ENCODE results near the gene NELFB. TPM values are rescaled to one million over a fixed set of nuclear protein-coding genes. Genes with fewer than 3 reads are reported as not detected.

NELFB gene
- total and polyA plus RNA-seq, 9 of the 15 experiments (the other 6 are each of a cell fraction or from before 2014, with no cell fraction given) = 0.24 to 84.0 (median 29.7) TPM

- TF ChIP-seq ZFPM2 (CRISPR knock-in tag; IDR thresholded peaks at IDR 0.05) (no peak), ESRRA (IDR thresholded peaks at IDR 0.05; ENCODE audit: borderline replicate concordance, low read depth) (peak; percentile 27; the same call in 1 of the 2 replicates), KLF16 (IDR thresholded peaks at IDR 0.05) (no peak), ETV6 (IDR thresholded peaks at IDR 0.05; ENCODE audit: borderline replicate concordance in 1 of 2, low read depth in 2 of 2, low read length in 1 of 2) (0 out of 4 replicates have a peak, but pooled peaks of 1 of the 2 experiments have one; percentile 25), ETV6 (CRISPR knock-in tag; IDR thresholded peaks at IDR 0.05; ENCODE audit: borderline replicate concordance) (no peak), EP300 (IDR thresholded peaks at IDR 0.05; ENCODE audit: low read length) (peak; percentile 43; the same call in 1 of the 2 replicates), ZC3H8 (IDR thresholded peaks at IDR 0.05) (peak; percentile 34; the same call in 1 of the 2 replicates), HDAC3 (IDR thresholded peaks at IDR 0.05; ENCODE audit: borderline replicate concordance, partially characterized antibody) (peak; percentile 47), SMARCE1 (IDR thresholded peaks at IDR 0.05) (peak; percentile 80), FOXJ3 (CRISPR knock-in tag; IDR thresholded peaks at IDR 0.05) (no peak), MEIS2 (IDR thresholded peaks at IDR 0.05; ENCODE audit: partially characterized antibody) (peak; percentile 25), TOE1 (IDR thresholded peaks at IDR 0.05; ENCODE audit: borderline replicate concordance) (peak; percentile 65; the same call in 1 of the 2 replicates), TOE1 (CRISPR knock-in tag; IDR thresholded peaks at IDR 0.05; ENCODE audit: borderline replicate concordance, low read depth) (no peak), ZBTB26 (CRISPR knock-in tag; IDR thresholded peaks at IDR 0.05) (peak; percentile 95), TAL1 (IDR thresholded peaks at IDR 0.05) (0 out of 2 replicates have a peak, but pooled peaks have one; percentile 32), BHLHE40 (IDR thresholded peaks at IDR 0.05; ENCODE audit: low read length) (peak; percentile 83), BMI1 (IDR thresholded peaks at IDR 0.05; ENCODE audit: low read length) (no peak), AFF4 (CRISPR knock-in tag; IDR thresholded peaks at IDR 0.05) (0 out of 2 replicates have a peak, but pooled peaks have one; percentile 25), ZNF174 (CRISPR knock-in tag; IDR thresholded peaks at IDR 0.05) (no peak), SMARCA5 (IDR thresholded peaks at IDR 0.05) (peak; percentile 55; the same call in 1 of the 2 replicates), ZNF696 (CRISPR knock-in tag; conservative IDR thresholded peaks at IDR 0.05) (no peak), ARHGAP35 (IDR thresholded peaks at IDR 0.05; ENCODE audit: partially characterized antibody) (peak; percentile 63), DDX20 (tag; IDR thresholded peaks at IDR 0.05; ENCODE audit: low read depth) (no peak), NFE2 (IDR thresholded peaks at IDR 0.05; ENCODE audit: low read depth) (peak; percentile 97), SMARCC2 (IDR thresholded peaks at IDR 0.05; ENCODE audit: low read depth) (peak; percentile 59), PHB2 (IDR thresholded peaks at IDR 0.05; ENCODE audit: low read depth) (peak; percentile 56; the same call in 1 of the 2 replicates), OTX1 (CRISPR knock-in tag; IDR thresholded peaks at IDR 0.05) (peak; percentile 90)
Measured at GRCh38 chr9:137268538-137269201, 13.5 kb downstream of the NELFB start (continued).
